CD4-positive, alpha-beta T cell (primary cell): ENCODE results near the gene FNBP1. TPM values are rescaled to one million over a fixed set of nuclear protein-coding genes. Genes with fewer than 3 reads are reported as not detected.

Experiments
- ATAC-seq: fragments of 200-7000 bp; cut with Tn5 transposase; one replicate; pipeline ENCODE4 v1.10.0; 2022; ENCODE audit warnings: mild to moderate bottlenecking; ENCODE audit not compliant: poor library complexity
- CTCF ChIA-PET: fragments of 350-600 bp; sonication (Branson Sonifier 250); formaldehyde crosslinking; loops from one replicate; lab custom pipeline; 2021; ENCODE audit warnings: antibody characterized with exemption, inconsistent platforms; lab: Charles Lee
- POLR2A ChIA-PET: fragments of 350-600 bp; sonication (Branson Sonifier 250); formaldehyde crosslinking; loops from one replicate; lab custom pipeline; 2021; ENCODE audit warnings: antibody characterized with exemption, inconsistent platforms; lab: Charles Lee
- DNase-seq, 14 experiments: peaks; one replicate each; pipeline ENCODE4 v3.0.0-alpha.2; 2013 to 2020; ENCODE audit warnings: mixed read lengths in 2 of 14
- H3K27ac ChIP-seq, 2 donors: one replicate each; pipeline versions ENCODE4 v1.5.1 to v1.7.0; 2013; ENCODE audit warnings: low read length in 2 of 2, low read depth in 1 of 2, mild to moderate bottlenecking in 1 of 2
- H3K27me3 ChIP-seq, 2 experiments: 1 replicate in 1 of 2; 2 replicates in 1 of 2; pipeline versions ENCODE4 v1.6.1 to v1.7.0; 2013; ENCODE audit warnings: low read length in 2 of 2, control low read depth in 1 of 2, mild to moderate bottlenecking in 1 of 2, moderate library complexity in 1 of 2; ENCODE audit not compliant: insufficient read depth in 2 of 2, control insufficient read depth in 1 of 2
- H3K36me3 ChIP-seq: one replicate; pipeline ENCODE4 v1.6.1; 2013; ENCODE audit warnings: low read length, control low read depth; ENCODE audit not compliant: insufficient read depth
- H3K4me1 ChIP-seq: one replicate; pipeline ENCODE4 v1.6.1; 2013; ENCODE audit warnings: low read length, control low read depth; ENCODE audit not compliant: insufficient read depth
- H3K4me3 ChIP-seq: one replicate; pipeline ENCODE4 v1.5.1; 2013; ENCODE audit warnings: mild to moderate bottlenecking, low read length, moderate library complexity
- H3K9me3 ChIP-seq, 2 experiments: 1 replicate in 1 of 2; 2 replicates in 1 of 2; pipeline versions ENCODE4 v1.6.1 to v1.7.0; 2013; ENCODE audit warnings: low read length in 2 of 2, mild to moderate bottlenecking in 2 of 2, control low read depth in 1 of 2, moderate library complexity in 1 of 2; ENCODE audit not compliant: control insufficient read depth in 1 of 2, insufficient read depth in 1 of 2
- H3K27ac Mint-ChIP-seq: one replicate; pipeline ENCODE4 v1.8.0; 2020; ENCODE audit warnings: mixed read lengths
- H3K27me3 Mint-ChIP-seq: one replicate; pipeline ENCODE4 v1.8.0; 2021; ENCODE audit warnings: mixed read lengths
- H3K36me3 Mint-ChIP-seq: one replicate; pipeline ENCODE4 v1.8.0; 2021; ENCODE audit warnings: low read depth, mixed read lengths
- H3K4me1 Mint-ChIP-seq: one replicate; pipeline ENCODE4 v1.8.0; 2021; ENCODE audit warnings: low read depth, mixed read lengths
- H3K4me3 Mint-ChIP-seq: one replicate; pipeline ENCODE4 v1.8.0; 2020; ENCODE audit warnings: mild to moderate bottlenecking, mixed read lengths
- H3K9me3 Mint-ChIP-seq: one replicate; pipeline ENCODE4 v1.8.0; 2020; ENCODE audit warnings: mixed read lengths
- intact Hi-C, 2 experiments: fragments of 100-400 bp; cut with DNase I in 1 of 2; cut with micrococcal nuclease in 1 of 2; formaldehyde crosslinking; loops; one replicate each; pipeline versions ENCODE4 v1.15.1 to v1.9.0; 2023 to 2025; cut with DNase I, micrococcal nuclease
- total RNA-seq, 174 experiments: library from RNA in 2 of 174; stranded (reverse) in 2 of 174; gene quantifications; one replicate each; pipeline ENCODE4 v1.2.3 and lab custom pipeline; 2021 to 2026
- TF ChIP-seq, protein P1 (sequence below): fragments of 200-600 bp; IDR thresholded peaks from one replicate; pipeline ENCODE4 v1.8.0; 2022; ENCODE audit warnings: antibody characterized with exemption, mild to moderate bottlenecking

The FNBP1 gene
- total RNA-seq, 2 experiments from 2014 or later = 166 to 181 TPM

DNA sequence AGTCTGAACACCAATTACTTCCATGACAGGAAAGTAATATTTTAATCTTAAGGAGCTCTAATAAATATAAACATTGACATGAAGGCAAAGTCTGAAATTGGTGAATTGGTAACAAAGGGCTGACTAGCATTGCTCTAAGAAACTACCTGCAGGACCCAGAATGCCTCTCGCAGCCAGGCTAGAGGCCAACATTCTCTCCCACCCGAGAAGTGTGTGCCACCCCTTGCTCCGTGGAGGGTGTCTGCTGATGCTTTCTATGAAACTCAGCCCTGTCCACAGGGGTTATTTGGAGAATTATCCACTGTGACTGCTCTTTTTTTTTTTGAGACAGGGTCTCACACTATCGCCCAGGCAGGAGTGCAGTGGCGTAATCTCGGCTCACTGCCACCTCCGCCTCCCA, 126.3 kb downstream of the FNBP1 start:
- Histone ChIP-seq H3K4me3 (no peak overlapping the region), H3K9me3 (no peaks in the 10 kb centered on the region), H3K27me3 (no peaks in the 10 kb centered on the region), H3K27ac (no peak overlapping the region), H3K4me1 (no peaks in the 10 kb centered on the region), H3K36me3 (peaks cover 53% of the 10 kb centered on the region)
- no peaks in the 10 kb centered on the region for H3K9me3 Mint-ChIP-seq
- TF ChIP-seq, protein P1, sequence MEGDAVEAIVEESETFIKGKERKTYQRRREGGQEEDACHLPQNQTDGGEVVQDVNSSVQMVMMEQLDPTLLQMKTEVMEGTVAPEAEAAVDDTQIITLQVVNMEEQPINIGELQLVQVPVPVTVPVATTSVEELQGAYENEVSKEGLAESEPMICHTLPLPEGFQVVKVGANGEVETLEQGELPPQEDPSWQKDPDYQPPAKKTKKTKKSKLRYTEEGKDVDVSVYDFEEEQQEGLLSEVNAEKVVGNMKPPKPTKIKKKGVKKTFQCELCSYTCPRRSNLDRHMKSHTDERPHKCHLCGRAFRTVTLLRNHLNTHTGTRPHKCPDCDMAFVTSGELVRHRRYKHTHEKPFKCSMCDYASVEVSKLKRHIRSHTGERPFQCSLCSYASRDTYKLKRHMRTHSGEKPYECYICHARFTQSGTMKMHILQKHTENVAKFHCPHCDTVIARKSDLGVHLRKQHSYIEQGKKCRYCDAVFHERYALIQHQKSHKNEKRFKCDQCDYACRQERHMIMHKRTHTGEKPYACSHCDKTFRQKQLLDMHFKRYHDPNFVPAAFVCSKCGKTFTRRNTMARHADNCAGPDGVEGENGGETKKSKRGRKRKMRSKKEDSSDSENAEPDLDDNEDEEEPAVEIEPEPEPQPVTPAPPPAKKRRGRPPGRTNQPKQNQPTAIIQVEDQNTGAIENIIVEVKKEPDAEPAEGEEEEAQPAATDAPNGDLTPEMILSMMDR = no peak
- H3K4me1 Mint-ChIP-seq = peaks cover 22% of the 10 kb centered on the region
- peak overlapping the region; percentile 21 for H3K27ac Mint-ChIP-seq
- H3K27me3 Mint-ChIP-seq = no peaks in the 10 kb centered on the region
- H3K36me3 Mint-ChIP-seq = peaks cover 73% of the 10 kb centered on the region
- ChIA-PET POLR2A (interaction anchor here (0.6 to 1.3 kb wide), 2 partner anchors 28 to 39 kb away, joined by 3 to 5 read pairs; no protein-coding TSS in a partner anchor), CTCF (interaction anchor here (1.1 to 1.9 kb wide), 2 partner anchors 32 kb away, joined by 4 to 5 read pairs; no protein-coding TSS in a partner anchor)
- ATAC-seq (no peak), DNase-seq (no peak)
- H3K4me3 Mint-ChIP-seq = no peak overlapping the region
- intact Hi-C loops = no loop called here

GRCh38 chr9:129914051-129914450, 128.9 kb downstream of the FNBP1 start:
- H3K4me1 Mint-ChIP-seq = peaks cover 21% of the 10 kb centered on the region
- no peak overlapping the region for H3K4me3 Mint-ChIP-seq
- no peaks in the 10 kb centered on the region for H3K27me3 ChIP-seq
- H3K27ac Mint-ChIP-seq = peak overlapping the region; percentile 42
- POLR2A ChIA-PET = no interaction called here
- peaks cover 3% of the 10 kb centered on the region for H3K4me1 ChIP-seq
- H3K36me3 ChIP-seq = peaks cover 66% of the 10 kb centered on the region
- peaks cover 72% of the 10 kb centered on the region for H3K36me3 Mint-ChIP-seq
- TF ChIP-seq, protein P1 = no peak
- no peak overlapping the region for H3K27ac ChIP-seq
- CTCF ChIA-PET = no interaction called here
- no peaks in the 10 kb centered on the region for H3K9me3 Mint-ChIP-seq
- intact Hi-C loops = no loop called here
- H3K4me3 ChIP-seq = no peak overlapping the region
- H3K9me3 ChIP-seq = no peaks in the 10 kb centered on the region
- H3K27me3 Mint-ChIP-seq = no peaks in the 10 kb centered on the region
- DNase-seq (no peak), ATAC-seq (no peak)

DNA sequence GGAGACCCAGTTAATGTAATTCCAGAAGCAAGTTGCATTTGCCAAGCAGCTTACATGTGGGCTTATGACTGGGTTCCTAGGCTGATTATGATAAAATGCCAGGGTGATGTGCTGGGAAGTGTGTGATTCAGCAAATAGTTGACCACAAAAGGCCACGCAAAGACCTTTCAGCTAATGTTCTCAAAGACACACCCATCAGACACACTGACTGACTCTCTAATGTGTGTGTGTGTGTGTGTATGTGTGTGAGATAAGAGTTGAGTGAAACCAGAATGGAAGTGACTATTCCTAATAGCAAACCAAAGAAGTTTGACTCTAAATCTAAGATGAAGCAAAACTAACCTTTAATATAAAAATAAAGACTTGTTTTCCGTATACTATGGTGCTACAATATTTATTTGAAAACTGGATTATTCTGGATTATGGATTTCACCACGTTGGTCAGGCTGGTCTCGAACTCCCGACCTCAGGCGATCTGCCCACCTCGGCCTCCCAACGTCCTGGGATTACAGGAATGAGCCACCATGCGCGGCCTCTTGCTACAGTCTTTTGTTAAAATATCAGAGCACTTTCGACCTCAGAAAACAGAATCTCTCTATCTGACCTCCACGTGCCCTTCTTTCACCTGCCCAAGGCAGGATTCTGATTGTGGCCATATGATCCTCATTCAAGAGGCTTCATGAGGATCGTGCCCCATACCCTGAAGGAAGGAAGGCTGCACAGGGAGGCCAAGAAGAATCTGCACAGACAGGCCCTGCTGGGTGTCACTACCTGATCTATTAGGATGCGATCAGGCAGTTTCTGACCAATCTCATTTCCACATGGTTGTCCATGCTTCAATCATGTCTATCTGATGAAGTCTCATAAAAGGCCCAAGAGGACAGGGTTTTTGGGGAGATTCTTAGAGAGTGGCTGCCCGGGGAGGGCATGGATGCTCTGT, 132.1 kb downstream of the FNBP1 start:
- Mint-ChIP-seq H3K27ac (peak overlapping the region; percentile 66), H3K9me3 (no peaks in the 10 kb centered on the region), H3K4me3 (no peak overlapping the region), H3K4me1 (peaks cover 29% of the 10 kb centered on the region), H3K36me3 (peaks cover 74% of the 10 kb centered on the region), H3K27me3 (no peaks in the 10 kb centered on the region)
- no peaks in the 10 kb centered on the region for H3K9me3 ChIP-seq
- H3K27me3 ChIP-seq = no peaks in the 10 kb centered on the region
- no peak overlapping the region for H3K27ac ChIP-seq
- peaks cover 74% of the 10 kb centered on the region for H3K36me3 ChIP-seq
- ATAC-seq (no peak), DNase-seq (peak in 1 of 14 experiments; percentile 51)
- no peak overlapping the region for H3K4me3 ChIP-seq
- TF ChIP-seq, protein P1 = no peak
- ChIA-PET CTCF (interaction anchor here (1.0 kb wide), 1 partner anchor 15 kb away, joined by 4 read pairs; no protein-coding TSS in a partner anchor), POLR2A (interaction anchor here (1.4 to 1.7 kb wide), 2 partner anchors 16 to 24 kb away, joined by 5 to 7 read pairs; no protein-coding TSS in a partner anchor)
- H3K4me1 ChIP-seq = peaks cover 3% of the 10 kb centered on the region
- intact Hi-C loops = no loop called here
